NCI-H748 treated with DMSO at 0.1 percent for 48 hours (cell line): ENCODE data around the gene ADCY10.
A peak's percentile ranks its signal among the peaks of the same experiment; 100 is the strongest.
"Not testable (repeated sequence)": the region's sequence is repeated elsewhere in the genome, so short reads cannot be mapped to it uniquely, and the experiment has no call there.

ENCODE experiments used
- DNase-seq: peaks from one replicate; lab custom pipeline; 2025; lab: John Stamatoyannopoulos, UW

Gene ADCY10

DNA sequence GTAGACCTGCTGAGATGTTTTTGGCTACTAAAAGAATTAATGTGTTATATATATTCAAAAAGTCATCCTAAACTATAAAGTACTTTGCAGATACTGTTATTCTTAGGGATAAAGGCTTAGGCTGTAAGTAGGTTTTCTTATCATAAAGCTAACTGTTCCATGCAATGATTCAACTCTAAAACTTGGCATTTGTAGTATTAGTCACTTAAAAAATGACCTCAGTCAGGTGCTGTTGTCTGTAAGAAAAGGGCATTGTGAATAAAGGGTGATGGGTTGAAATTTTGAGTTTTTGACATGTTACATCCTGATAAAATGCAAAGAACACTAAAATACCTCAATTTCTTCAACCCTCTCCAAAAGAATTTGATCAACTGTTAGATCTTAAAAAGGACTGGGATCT is 32.9 kb downstream of the ADCY10 start:
- DNase-seq, result no peak

GRCh38 chr1:167880580-167881021 is 33.3 kb downstream of the ADCY10 start:
- no peak for DNase-seq

DNA sequence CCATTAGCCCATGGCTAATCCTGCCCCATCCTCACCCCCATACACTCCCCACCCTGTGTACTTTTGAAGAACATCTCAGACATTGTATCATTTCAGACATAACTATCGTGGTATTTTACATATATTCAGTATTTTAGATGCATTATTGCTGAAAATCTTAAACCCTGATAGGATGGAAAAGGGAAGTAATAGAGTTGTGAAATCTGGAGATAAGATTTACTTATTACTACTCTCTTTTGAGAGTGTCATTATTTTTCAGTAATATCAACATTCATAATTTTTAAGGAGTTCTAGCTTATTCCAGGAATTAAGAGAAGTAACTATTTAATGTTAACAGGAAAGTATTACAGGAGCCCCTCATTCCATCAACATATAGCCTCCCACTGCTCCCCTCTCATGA is 34.4 kb downstream of the ADCY10 start:
- no peak for DNase-seq

GRCh38 chr1:167878372-167879160 is 35.4 kb downstream of the ADCY10 start:
- DNase-seq, result no peak

GRCh38 chr1:167876597-167877175 is 37.2 kb downstream of the ADCY10 start:
- DNase-seq, result no peak

DNA sequence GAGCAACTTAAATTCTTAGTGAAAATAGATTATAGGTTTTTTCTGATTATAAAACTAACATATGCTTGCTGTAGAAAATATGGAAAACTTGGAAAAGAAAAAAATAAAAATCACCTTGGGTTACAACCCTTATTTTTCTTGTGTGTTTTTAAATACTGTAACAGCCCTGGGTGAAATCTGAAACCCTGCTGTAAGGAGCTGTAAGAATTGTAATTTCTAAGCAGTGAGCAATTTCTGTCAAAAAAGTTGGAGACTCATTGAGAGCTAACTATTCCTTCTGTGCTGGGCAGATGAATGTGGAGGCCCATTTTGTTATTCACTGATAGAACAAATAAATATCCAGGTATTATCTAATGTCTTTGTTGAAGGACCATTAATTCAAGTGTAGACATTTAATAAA is 42.6 kb downstream of the ADCY10 start:
- DNase-seq, result no peak

GRCh38 chr1:167869157-167870001 is 44.6 kb downstream of the ADCY10 start:
- not testable (repeated sequence) for DNase-seq

- DNase-seq, result not testable (repeated sequence)
Observed at GRCh38 chr1:167866739-167867414, 47.1 kb downstream of the ADCY10 start.

DNA sequence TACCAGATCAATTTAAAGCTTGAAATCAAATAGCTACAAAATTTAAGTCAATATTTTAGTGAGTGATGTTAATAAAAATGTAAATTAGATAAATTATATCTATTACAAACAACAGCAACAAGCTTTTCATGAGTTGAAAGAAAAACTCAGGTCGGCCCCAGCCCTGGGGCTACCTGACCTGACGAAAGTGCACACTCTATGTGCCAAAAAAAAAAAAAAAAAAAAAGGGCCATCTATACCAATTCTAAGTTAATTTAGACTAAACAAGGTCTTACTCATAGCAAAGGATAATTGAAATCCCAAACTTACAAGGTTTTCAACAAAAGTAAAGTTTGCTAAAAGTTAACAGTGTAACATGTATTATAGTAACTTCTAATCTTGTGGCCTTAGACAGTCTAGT is 47.6 kb downstream of the ADCY10 start:
- DNase-seq, result not testable (repeated sequence)

- not testable (repeated sequence) for DNase-seq
Observed at GRCh38 chr1:167865804-167866308, 48.1 kb downstream of the ADCY10 start.

- not testable (repeated sequence) for DNase-seq
Observed at GRCh38 chr1:167865193-167865592, 48.7 kb downstream of the ADCY10 start.

GRCh38 chr1:167864392-167865032 is 49.4 kb downstream of the ADCY10 start:
- DNase-seq, result peak; percentile 2

DNA sequence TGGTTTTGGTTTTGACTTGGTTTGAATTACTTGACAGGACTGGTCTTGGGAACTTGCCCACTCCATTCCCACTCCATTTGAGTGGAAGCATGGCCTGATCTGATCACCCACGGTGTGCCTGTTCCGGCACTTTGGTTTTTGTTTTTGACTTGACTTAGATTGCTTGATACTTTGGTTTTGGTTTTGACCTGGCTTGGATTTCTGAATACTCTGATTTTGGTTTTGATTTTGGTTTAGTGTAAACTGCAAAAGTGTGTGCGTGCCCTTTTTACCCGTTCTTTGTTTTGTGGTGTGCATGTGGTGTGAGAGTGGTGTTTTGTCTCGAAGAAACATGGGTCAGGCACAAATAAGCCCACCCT is 50.0 kb downstream of the ADCY10 start:
- DNase-seq, result no peak

GRCh38 chr1:167863191-167863920 is 50.6 kb downstream of the ADCY10 start:
- not testable (repeated sequence) for DNase-seq

GRCh38 chr1:167862432-167863076 is 51.4 kb downstream of the ADCY10 start:
- no peak for DNase-seq

- DNase-seq, result no peak
Observed at GRCh38 chr1:167861664-167862381, 52.1 kb downstream of the ADCY10 start.

GRCh38 chr1:167860231-167860923 is 53.6 kb downstream of the ADCY10 start:
- no peak for DNase-seq

- no peak for DNase-seq
Observed at GRCh38 chr1:167856711-167857418, 57.1 kb downstream of the ADCY10 start.
